Uterus (tissue), 2 donors: ENCODE measurements around the gene LYPD3.

ENCODE experiments used
- POLR2A ChIP-seq, 2 donors: fragments of 450-650 bp; IDR thresholded peaks; one replicate each; pipeline ENCODE4 v1.6.1; 2016; ENCODE audit warnings: antibody characterized with exemption in 2 of 2, mild to moderate bottlenecking in 1 of 2, moderate library complexity in 1 of 2
- TF ChIP-seq, protein P1 (sequence below), 4 experiments: fragments of 200-600 bp in 2 of 4; fragments of 450-650 bp in 2 of 4; sonication (generic) in 2 of 4; IDR thresholded peaks; one replicate each; pipeline ENCODE4 v1.5.1; 2016 to 2019; ENCODE audit warnings: antibody characterized with exemption in 4 of 4, mild to moderate bottlenecking in 2 of 4, moderate library complexity in 1 of 4

- no peak for TF ChIP-seq POLR2A (IDR thresholded peaks at IDR 0.05)
- TF ChIP-seq, protein P1, sequence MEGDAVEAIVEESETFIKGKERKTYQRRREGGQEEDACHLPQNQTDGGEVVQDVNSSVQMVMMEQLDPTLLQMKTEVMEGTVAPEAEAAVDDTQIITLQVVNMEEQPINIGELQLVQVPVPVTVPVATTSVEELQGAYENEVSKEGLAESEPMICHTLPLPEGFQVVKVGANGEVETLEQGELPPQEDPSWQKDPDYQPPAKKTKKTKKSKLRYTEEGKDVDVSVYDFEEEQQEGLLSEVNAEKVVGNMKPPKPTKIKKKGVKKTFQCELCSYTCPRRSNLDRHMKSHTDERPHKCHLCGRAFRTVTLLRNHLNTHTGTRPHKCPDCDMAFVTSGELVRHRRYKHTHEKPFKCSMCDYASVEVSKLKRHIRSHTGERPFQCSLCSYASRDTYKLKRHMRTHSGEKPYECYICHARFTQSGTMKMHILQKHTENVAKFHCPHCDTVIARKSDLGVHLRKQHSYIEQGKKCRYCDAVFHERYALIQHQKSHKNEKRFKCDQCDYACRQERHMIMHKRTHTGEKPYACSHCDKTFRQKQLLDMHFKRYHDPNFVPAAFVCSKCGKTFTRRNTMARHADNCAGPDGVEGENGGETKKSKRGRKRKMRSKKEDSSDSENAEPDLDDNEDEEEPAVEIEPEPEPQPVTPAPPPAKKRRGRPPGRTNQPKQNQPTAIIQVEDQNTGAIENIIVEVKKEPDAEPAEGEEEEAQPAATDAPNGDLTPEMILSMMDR (IDR thresholded peaks at IDR 0.05) = no peak
Measured at GRCh38 chr19:43425567-43426392, 39.6 kb downstream of the LYPD3 start.
